SK-N-SH treated with all-trans-retinoic acid at 6 μM for 48 hours (cell line): ENCODE results near the gene RNGTT.

ENCODE experiments used
- BACH2 ChIP-seq: fragments of 250-450 bp; sonication (Bioruptor Pico); IDR thresholded peaks from 2 replicates; pipeline ENCODE4 v1.9.0; 2021; ENCODE audit warnings: mild to moderate bottlenecking, borderline replicate concordance
- TOX ChIP-seq: fragments of 250-450 bp; sonication (Bioruptor Pico); IDR thresholded peaks from 2 replicates; pipeline ENCODE4 v1.8.0; 2021; ENCODE audit warnings: mild to moderate bottlenecking, moderate library complexity, borderline replicate concordance
- ZNF8 ChIP-seq: fragments of 450-650 bp; formaldehyde crosslinking; IDR thresholded peaks from 2 replicates; pipeline ENCODE4 v1.5.0; 2020; ENCODE audit warnings: mild to moderate bottlenecking, moderate library complexity
- TF ChIP-seq, protein P1 (sequence below): fragments of 250-450 bp; sonication (Bioruptor Pico); IDR thresholded peaks from 2 replicates; pipeline ENCODE4 v1.8.0; 2020; ENCODE audit warnings: mild to moderate bottlenecking, moderate library complexity, borderline replicate concordance

DNA sequence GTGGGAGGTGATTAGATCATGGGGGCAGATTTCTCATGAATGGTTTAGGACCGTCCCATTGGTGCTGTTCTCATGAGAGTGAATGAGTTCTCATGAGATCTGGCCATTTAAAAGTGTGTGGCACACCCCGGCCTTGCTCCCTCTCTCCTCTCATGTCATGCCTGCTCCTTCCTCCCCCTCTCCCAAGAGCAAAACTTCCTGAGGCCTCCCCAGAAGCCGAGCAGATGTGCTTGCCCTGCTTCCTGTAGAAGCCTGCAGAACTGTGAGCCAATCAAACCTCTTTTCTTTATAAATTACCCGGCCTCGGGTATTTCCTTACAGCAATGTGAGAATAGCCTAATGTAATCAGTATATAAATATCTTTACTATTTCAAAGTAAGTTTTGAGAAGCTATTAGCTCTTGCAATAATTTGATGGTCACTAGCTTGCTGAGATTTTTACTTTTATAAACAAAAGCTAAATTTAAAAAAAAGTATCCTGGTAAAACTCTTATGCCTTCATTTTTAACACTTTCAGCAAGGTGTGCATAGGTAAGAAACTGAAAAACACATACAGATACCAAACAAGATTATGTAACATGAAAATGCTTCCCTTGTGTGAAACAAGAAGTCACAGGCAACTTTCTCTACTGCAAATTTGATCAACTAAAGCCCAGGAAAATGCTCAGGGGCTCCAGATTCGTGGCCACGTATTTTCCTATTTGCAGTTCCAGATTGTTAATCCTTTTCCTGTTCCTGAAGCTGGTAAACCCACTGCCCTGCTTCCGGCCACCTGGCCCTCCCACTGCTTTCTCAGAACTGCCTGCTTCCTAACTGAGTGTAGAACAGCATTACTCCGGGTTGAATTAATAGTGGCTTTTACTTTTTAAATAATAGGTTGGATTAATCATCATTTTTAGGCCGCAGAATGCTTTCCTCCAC, 402.1 kb downstream of the RNGTT start:
- TF ChIP-seq, protein P1, sequence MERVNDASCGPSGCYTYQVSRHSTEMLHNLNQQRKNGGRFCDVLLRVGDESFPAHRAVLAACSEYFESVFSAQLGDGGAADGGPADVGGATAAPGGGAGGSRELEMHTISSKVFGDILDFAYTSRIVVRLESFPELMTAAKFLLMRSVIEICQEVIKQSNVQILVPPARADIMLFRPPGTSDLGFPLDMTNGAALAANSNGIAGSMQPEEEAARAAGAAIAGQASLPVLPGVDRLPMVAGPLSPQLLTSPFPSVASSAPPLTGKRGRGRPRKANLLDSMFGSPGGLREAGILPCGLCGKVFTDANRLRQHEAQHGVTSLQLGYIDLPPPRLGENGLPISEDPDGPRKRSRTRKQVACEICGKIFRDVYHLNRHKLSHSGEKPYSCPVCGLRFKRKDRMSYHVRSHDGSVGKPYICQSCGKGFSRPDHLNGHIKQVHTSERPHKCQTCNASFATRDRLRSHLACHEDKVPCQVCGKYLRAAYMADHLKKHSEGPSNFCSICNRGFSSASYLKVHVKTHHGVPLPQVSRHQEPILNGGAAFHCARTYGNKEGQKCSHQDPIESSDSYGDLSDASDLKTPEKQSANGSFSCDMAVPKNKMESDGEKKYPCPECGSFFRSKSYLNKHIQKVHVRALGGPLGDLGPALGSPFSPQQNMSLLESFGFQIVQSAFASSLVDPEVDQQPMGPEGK (CRISPR knock-in tag), result no peak
- TF ChIP-seq TOX (CRISPR knock-in tag) (no peak), ZNF8 (CRISPR knock-in tag) (no peak), BACH2 (CRISPR knock-in tag) (no peak)
